Measurements from ENCODE around the gene AVPR2.

The AVPR2 gene

GRCh38 chrX:153934762-153935325, 30.4 kb downstream of the AVPR2 start, which contains the start of gene NAA10:
TSS of gene NAA10 (minus strand) at chrX:153935037. CDS start at chrX:153934904, 133 bp downstream.
- DNase-seq, result peak; percentile 80

GRCh38 chrX:153935326-153935851, 30.9 kb downstream of the AVPR2 start:
- DNase-seq, result no peak

GRCh38 chrX:153937056-153937455, 32.6 kb downstream of the AVPR2 start:
- no peak for DNase-seq

GRCh38 chrX:153938226-153938786, 33.8 kb downstream of the AVPR2 start:
- no peak for DNase-seq

GRCh38 chrX:153939573-153939972, 35.1 kb downstream of the AVPR2 start:
- no peak for DNase-seq

- no peak for DNase-seq
Observed at GRCh38 chrX:153941336-153942252, 37.1 kb downstream of the AVPR2 start.

GRCh38 chrX:153944140-153944799, 39.8 kb downstream of the AVPR2 start, which contains the start of gene RENBP:
TSS of gene RENBP (minus strand) at chrX:153944643. CDS start at chrX:153944610, 33 bp downstream.
- peak; percentile 20 for DNase-seq

- no peak for DNase-seq
Observed at GRCh38 chrX:153944800-153945150, 40.3 kb downstream of the AVPR2 start.

- DNase-seq, result no peak
Observed at GRCh38 chrX:153945956-153946943, 41.8 kb downstream of the AVPR2 start.

- peak; percentile 82 for DNase-seq
Observed at GRCh38 chrX:153947009-153947769, 42.7 kb downstream of the AVPR2 start.

- no peak for DNase-seq
Observed at GRCh38 chrX:153948002-153948466, 43.6 kb downstream of the AVPR2 start.

GRCh38 chrX:153948847-153949805, 44.7 kb downstream of the AVPR2 start:
- DNase-seq, result no peak

- DNase-seq, result no peak
Observed at GRCh38 chrX:153950127-153950526, 45.7 kb downstream of the AVPR2 start.

GRCh38 chrX:153951683-153952372, 47.4 kb downstream of the AVPR2 start:
- no peak for DNase-seq

- DNase-seq, result no peak
Observed at GRCh38 chrX:153952373-153953026, 48.0 kb downstream of the AVPR2 start.

- peak; percentile 53 for DNase-seq
Observed at GRCh38 chrX:153953342-153953830, 48.9 kb downstream of the AVPR2 start.

GRCh38 chrX:153953892-153954557, 49.6 kb downstream of the AVPR2 start:
- no peak for DNase-seq
